Osteoblast (primary cell): ENCODE data around the gene SHISA7. TPM values are rescaled to one million over a fixed set of nuclear protein-coding genes. Genes with fewer than 3 reads are reported as not detected.

Experiments used
- DNase-seq: peaks from one replicate; pipeline ENCODE4 v3.0.0; 2011; ENCODE audit warnings: low spot score, mixed read lengths; ENCODE audit not compliant: insufficient read length; ENCODE audit errors: missing footprints
- H2AFZ ChIP-seq: 2 replicates; pipeline ENCODE4 v1.6.0; 2011; ENCODE audit warnings: mild to moderate bottlenecking, low read length
- H3K27ac ChIP-seq: 2 replicates; pipeline ENCODE4 v1.5.1; 2011; ENCODE audit warnings: mild to moderate bottlenecking, low read depth, low read length, moderate library complexity
- H3K27me3 ChIP-seq: 2 replicates; pipeline ENCODE4 v1.6.0; 2012; ENCODE audit warnings: mild to moderate bottlenecking, control low read depth, inconsistent platforms, low read length, moderate library complexity; ENCODE audit not compliant: insufficient read depth
- H3K36me3 ChIP-seq: 2 replicates; pipeline ENCODE4 v1.5.1; 2011; ENCODE audit warnings: mild to moderate bottlenecking, low read length, control low read depth, moderate library complexity; ENCODE audit not compliant: insufficient read depth
- H3K4me1 ChIP-seq: 2 replicates; pipeline ENCODE4 v1.5.1; 2011; ENCODE audit warnings: mild to moderate bottlenecking, low read length, control low read depth, moderate library complexity; ENCODE audit not compliant: insufficient read depth
- H3K4me2 ChIP-seq: 2 replicates; pipeline ENCODE4 v1.6.0; 2011; ENCODE audit warnings: mild to moderate bottlenecking, low read length; ENCODE audit not compliant: insufficient read depth
- H3K4me3 ChIP-seq: fragments of 200-600 bp; sonication (generic); 3 replicates; pipeline ENCODE4 v1.5.1; 2012; ENCODE audit warnings: mild to moderate bottlenecking, low read length, inconsistent platforms; ENCODE audit not compliant: insufficient read depth
- H3K79me2 ChIP-seq: 2 replicates; pipeline ENCODE4 v1.6.0; 2012; ENCODE audit warnings: mild to moderate bottlenecking, low read length, control low read depth, inconsistent platforms; ENCODE audit not compliant: insufficient read depth
- H3K9me3 ChIP-seq: 2 replicates; pipeline ENCODE4 v1.5.1; 2011; ENCODE audit warnings: low read depth, low read length, control low read depth
- H4K20me1 ChIP-seq: 2 replicates; pipeline ENCODE4 v1.6.0; 2012; ENCODE audit warnings: mild to moderate bottlenecking, low read length, control low read depth; ENCODE audit not compliant: insufficient read depth
- total RNA-seq: library from RNA; depleted of rRNA; stranded (reverse); fragments of >200 nt; gene quantifications from 2 replicates; pipeline ENCODE4 v1.2.3, GENCODE V29; 2012
- TF ChIP-seq, protein P1 (sequence below): IDR thresholded peaks from 2 replicates; pipeline ENCODE4 v1.5.1; 2011; ENCODE audit warnings: mild to moderate bottlenecking, low read depth, low read length, moderate library complexity; ENCODE audit errors: extremely low read depth

The SHISA7 gene
- total RNA-seq, 1 donor = not detected

- Histone ChIP-seq H3K79me2 (peaks cover 19% of the 10 kb centered on the region), H3K9me3 (no peaks in the 10 kb centered on the region), H3K36me3 (no peaks in the 10 kb centered on the region), H3K4me1 (peaks cover 52% of the 10 kb centered on the region), H3K4me3 (peak within 1 kb of the TSS; percentile 64), H3K27ac (peak within 1 kb of the TSS; percentile 99), H3K4me2 (peak within 1 kb of the TSS; percentile 83), H4K20me1 (no peaks in the 10 kb centered on the region), H2AFZ (peak within 1 kb of the TSS; percentile 56), H3K27me3 (no peaks in the 10 kb centered on the region)
- TF ChIP-seq, protein P1, sequence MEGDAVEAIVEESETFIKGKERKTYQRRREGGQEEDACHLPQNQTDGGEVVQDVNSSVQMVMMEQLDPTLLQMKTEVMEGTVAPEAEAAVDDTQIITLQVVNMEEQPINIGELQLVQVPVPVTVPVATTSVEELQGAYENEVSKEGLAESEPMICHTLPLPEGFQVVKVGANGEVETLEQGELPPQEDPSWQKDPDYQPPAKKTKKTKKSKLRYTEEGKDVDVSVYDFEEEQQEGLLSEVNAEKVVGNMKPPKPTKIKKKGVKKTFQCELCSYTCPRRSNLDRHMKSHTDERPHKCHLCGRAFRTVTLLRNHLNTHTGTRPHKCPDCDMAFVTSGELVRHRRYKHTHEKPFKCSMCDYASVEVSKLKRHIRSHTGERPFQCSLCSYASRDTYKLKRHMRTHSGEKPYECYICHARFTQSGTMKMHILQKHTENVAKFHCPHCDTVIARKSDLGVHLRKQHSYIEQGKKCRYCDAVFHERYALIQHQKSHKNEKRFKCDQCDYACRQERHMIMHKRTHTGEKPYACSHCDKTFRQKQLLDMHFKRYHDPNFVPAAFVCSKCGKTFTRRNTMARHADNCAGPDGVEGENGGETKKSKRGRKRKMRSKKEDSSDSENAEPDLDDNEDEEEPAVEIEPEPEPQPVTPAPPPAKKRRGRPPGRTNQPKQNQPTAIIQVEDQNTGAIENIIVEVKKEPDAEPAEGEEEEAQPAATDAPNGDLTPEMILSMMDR = no peak
- peak; percentile 98 for DNase-seq
Measured at GRCh38 chr19:55487924-55488687, 45.0 kb upstream of the SHISA7 start, which contains the start of gene SSC5D. Gene SSC5D (plus strand): TSS chr19:55488436. CDS start chr19:55488590, 154 bp downstream.

GRCh38 chr19:55486971-55487923, 44.1 kb upstream of the SHISA7 start:
- Histone ChIP-seq H3K4me3 (peak overlapping the region; percentile 62), H3K9me3 (no peaks in the 10 kb centered on the region), H4K20me1 (no peaks in the 10 kb centered on the region), H3K27me3 (no peaks in the 10 kb centered on the region), H3K27ac (peak overlapping the region; percentile 99), H3K4me1 (peaks cover 48% of the 10 kb centered on the region), H3K4me2 (peak overlapping the region; percentile 83), H3K79me2 (peaks cover 23% of the 10 kb centered on the region), H2AFZ (peak overlapping the region; percentile 35), H3K36me3 (peaks cover 4% of the 10 kb centered on the region)
- TF ChIP-seq, protein P1 = no peak
- DNase-seq = peak; percentile 100

DNA sequence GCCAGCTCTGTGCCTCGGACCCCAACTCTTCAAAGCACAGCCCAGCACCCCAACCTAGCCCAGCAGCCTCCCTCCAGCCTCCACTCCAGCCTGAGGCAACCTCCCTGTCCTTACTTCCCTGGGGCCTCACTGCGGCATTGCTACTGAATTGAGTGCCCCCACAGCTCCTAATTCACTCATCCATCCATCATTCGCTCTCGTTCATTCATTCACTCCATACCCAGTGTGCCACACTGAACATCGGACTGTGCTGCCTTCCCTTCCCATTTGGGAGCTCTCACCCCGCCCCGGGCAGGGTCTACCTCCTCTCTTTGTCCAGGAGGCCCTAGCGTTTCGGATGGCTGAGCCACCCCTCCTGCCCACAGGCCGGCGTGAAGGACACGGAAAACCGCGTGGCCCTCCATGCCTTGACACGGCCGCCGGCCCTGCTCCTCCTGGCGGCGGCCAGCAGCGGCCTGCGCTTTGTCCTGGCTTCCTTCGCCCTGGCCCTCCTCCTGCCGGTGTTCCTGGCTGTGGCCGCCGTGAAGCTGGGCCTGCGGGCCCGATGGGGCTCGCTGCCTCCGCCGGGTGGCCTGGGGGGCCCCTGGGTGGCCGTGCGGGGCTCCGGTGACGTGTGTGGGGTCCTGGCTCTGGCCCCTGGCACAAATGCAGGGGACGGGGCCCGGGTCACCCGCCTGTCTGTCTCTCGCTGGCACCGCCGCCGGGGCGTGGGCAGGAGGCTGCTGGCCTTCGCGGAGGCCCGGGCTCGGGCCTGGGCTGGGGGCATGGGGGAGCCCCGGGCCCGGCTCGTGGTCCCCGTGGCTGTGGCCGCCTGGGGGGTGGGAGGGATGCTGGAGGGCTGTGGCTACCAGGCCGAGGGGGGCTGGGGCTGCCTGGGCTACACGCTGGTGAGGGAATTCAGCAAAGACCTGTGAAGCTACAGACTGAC, 43.2 kb upstream of the SHISA7 start:
- H3K9me3 ChIP-seq = no peaks in the 10 kb centered on the region
- H3K4me2 ChIP-seq = peak overlapping the region; percentile 88
- peaks cover 7% of the 10 kb centered on the region for H3K36me3 ChIP-seq
- H4K20me1 ChIP-seq = no peaks in the 10 kb centered on the region
- peak; percentile 81 for DNase-seq
- H3K27me3 ChIP-seq = no peaks in the 10 kb centered on the region
- TF ChIP-seq, protein P1 = no peak
- H3K4me1 ChIP-seq = peaks cover 47% of the 10 kb centered on the region
- peaks cover 23% of the 10 kb centered on the region for H3K79me2 ChIP-seq
- H2AFZ ChIP-seq = no peak overlapping the region
- peak overlapping the region; percentile 87 for H3K4me3 ChIP-seq
- H3K27ac ChIP-seq = peak overlapping the region; percentile 99
